CD4-positive, alpha-beta T cell (primary cell): Measurements from ENCODE around the gene BRPF3. TPM values are rescaled to one million over a fixed set of nuclear protein-coding genes. Genes with fewer than 3 reads are reported as not detected.

Experiments
- ATAC-seq: fragments of 200-7000 bp; cut with Tn5 transposase; one replicate; pipeline ENCODE4 v1.10.0; 2022; ENCODE audit warnings: mild to moderate bottlenecking; ENCODE audit not compliant: poor library complexity
- CTCF ChIA-PET: fragments of 350-600 bp; sonication (Branson Sonifier 250); formaldehyde crosslinking; loops from one replicate; lab custom pipeline; 2021; ENCODE audit warnings: antibody characterized with exemption, inconsistent platforms; lab: Charles Lee
- POLR2A ChIA-PET: fragments of 350-600 bp; sonication (Branson Sonifier 250); formaldehyde crosslinking; loops from one replicate; lab custom pipeline; 2021; ENCODE audit warnings: antibody characterized with exemption, inconsistent platforms; lab: Charles Lee
- DNase-seq, 14 experiments: peaks; one replicate each; pipeline ENCODE4 v3.0.0-alpha.2; 2013 to 2020; ENCODE audit warnings: mixed read lengths in 2 of 14
- H3K27ac ChIP-seq, 2 donors: one replicate each; pipeline versions ENCODE4 v1.5.1 to v1.7.0; 2013; ENCODE audit warnings: low read length in 2 of 2, low read depth in 1 of 2, mild to moderate bottlenecking in 1 of 2
- H3K27me3 ChIP-seq, 2 experiments: 1 replicate in 1 of 2; 2 replicates in 1 of 2; pipeline versions ENCODE4 v1.6.1 to v1.7.0; 2013; ENCODE audit warnings: low read length in 2 of 2, control low read depth in 1 of 2, mild to moderate bottlenecking in 1 of 2, moderate library complexity in 1 of 2; ENCODE audit not compliant: insufficient read depth in 2 of 2, control insufficient read depth in 1 of 2
- H3K36me3 ChIP-seq: one replicate; pipeline ENCODE4 v1.6.1; 2013; ENCODE audit warnings: low read length, control low read depth; ENCODE audit not compliant: insufficient read depth
- H3K4me1 ChIP-seq: one replicate; pipeline ENCODE4 v1.6.1; 2013; ENCODE audit warnings: low read length, control low read depth; ENCODE audit not compliant: insufficient read depth
- H3K4me3 ChIP-seq: one replicate; pipeline ENCODE4 v1.5.1; 2013; ENCODE audit warnings: mild to moderate bottlenecking, low read length, moderate library complexity
- H3K9me3 ChIP-seq, 2 experiments: 1 replicate in 1 of 2; 2 replicates in 1 of 2; pipeline versions ENCODE4 v1.6.1 to v1.7.0; 2013; ENCODE audit warnings: low read length in 2 of 2, mild to moderate bottlenecking in 2 of 2, control low read depth in 1 of 2, moderate library complexity in 1 of 2; ENCODE audit not compliant: control insufficient read depth in 1 of 2, insufficient read depth in 1 of 2
- H3K27ac Mint-ChIP-seq: one replicate; pipeline ENCODE4 v1.8.0; 2020; ENCODE audit warnings: mixed read lengths
- H3K27me3 Mint-ChIP-seq: one replicate; pipeline ENCODE4 v1.8.0; 2021; ENCODE audit warnings: mixed read lengths
- H3K36me3 Mint-ChIP-seq: one replicate; pipeline ENCODE4 v1.8.0; 2021; ENCODE audit warnings: low read depth, mixed read lengths
- H3K4me1 Mint-ChIP-seq: one replicate; pipeline ENCODE4 v1.8.0; 2021; ENCODE audit warnings: low read depth, mixed read lengths
- H3K4me3 Mint-ChIP-seq: one replicate; pipeline ENCODE4 v1.8.0; 2020; ENCODE audit warnings: mild to moderate bottlenecking, mixed read lengths
- H3K9me3 Mint-ChIP-seq: one replicate; pipeline ENCODE4 v1.8.0; 2020; ENCODE audit warnings: mixed read lengths
- intact Hi-C, 2 experiments: fragments of 100-400 bp; cut with DNase I in 1 of 2; cut with micrococcal nuclease in 1 of 2; formaldehyde crosslinking; loops; one replicate each; pipeline versions ENCODE4 v1.15.1 to v1.9.0; 2023 to 2025; cut with DNase I, micrococcal nuclease
- total RNA-seq, 174 experiments: library from RNA in 2 of 174; stranded (reverse) in 2 of 174; gene quantifications; one replicate each; pipeline ENCODE4 v1.2.3 and lab custom pipeline; 2021 to 2026
- TF ChIP-seq, protein P1 (sequence below): fragments of 200-600 bp; IDR thresholded peaks from one replicate; pipeline ENCODE4 v1.8.0; 2022; ENCODE audit warnings: antibody characterized with exemption, mild to moderate bottlenecking

The BRPF3 gene
- total RNA-seq, 2 experiments from 2014 or later: 39.0 to 41.6 TPM

DNA sequence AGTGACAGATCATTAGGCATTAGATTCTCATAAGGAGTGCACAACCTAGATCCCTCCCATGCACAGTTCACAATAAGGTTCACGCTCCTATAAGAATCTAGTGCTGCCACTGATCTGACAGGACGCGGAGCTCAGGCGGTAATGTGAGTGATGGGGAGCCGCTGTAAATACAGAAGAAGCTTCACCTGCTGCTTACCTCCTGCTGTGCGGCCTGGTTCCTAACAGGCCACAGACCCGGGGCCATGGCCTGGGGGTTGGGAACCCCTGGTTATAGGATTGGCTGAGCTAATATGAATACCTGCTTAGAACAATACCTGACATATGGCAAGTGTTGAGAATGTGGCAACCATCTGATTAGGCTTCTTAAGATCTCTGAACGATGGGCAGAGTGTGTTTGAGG lies 75.7 kb downstream of the BRPF3 start:
- POLR2A ChIA-PET: no interaction called here
- TF ChIP-seq, protein P1, sequence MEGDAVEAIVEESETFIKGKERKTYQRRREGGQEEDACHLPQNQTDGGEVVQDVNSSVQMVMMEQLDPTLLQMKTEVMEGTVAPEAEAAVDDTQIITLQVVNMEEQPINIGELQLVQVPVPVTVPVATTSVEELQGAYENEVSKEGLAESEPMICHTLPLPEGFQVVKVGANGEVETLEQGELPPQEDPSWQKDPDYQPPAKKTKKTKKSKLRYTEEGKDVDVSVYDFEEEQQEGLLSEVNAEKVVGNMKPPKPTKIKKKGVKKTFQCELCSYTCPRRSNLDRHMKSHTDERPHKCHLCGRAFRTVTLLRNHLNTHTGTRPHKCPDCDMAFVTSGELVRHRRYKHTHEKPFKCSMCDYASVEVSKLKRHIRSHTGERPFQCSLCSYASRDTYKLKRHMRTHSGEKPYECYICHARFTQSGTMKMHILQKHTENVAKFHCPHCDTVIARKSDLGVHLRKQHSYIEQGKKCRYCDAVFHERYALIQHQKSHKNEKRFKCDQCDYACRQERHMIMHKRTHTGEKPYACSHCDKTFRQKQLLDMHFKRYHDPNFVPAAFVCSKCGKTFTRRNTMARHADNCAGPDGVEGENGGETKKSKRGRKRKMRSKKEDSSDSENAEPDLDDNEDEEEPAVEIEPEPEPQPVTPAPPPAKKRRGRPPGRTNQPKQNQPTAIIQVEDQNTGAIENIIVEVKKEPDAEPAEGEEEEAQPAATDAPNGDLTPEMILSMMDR: no peak
- no peak overlapping the region for H3K27ac ChIP-seq
- H3K4me3 ChIP-seq: no peak overlapping the region
- peaks cover 0 to 1% of the 10 kb centered on the region in 2 experiments for H3K9me3 ChIP-seq
- no peaks in the 10 kb centered on the region for H3K4me1 ChIP-seq
- DNase-seq (no peak), ATAC-seq (no peak)
- Mint-ChIP-seq H3K27ac (no peak overlapping the region), H3K4me1 (no peaks in the 10 kb centered on the region), H3K9me3 (no peaks in the 10 kb centered on the region), H3K36me3 (no peaks in the 10 kb centered on the region), H3K4me3 (no peak overlapping the region), H3K27me3 (peaks cover 27% of the 10 kb centered on the region)
- H3K36me3 ChIP-seq: no peaks in the 10 kb centered on the region
- peaks cover 0 to 5% of the 10 kb centered on the region in 2 experiments for H3K27me3 ChIP-seq
- CTCF ChIA-PET: interaction anchor here (1.3 kb wide), 1 partner anchor 30 kb away, joined by 3 read pairs; no protein-coding TSS in a partner anchor
- intact Hi-C loops: no loop called here

DNA sequence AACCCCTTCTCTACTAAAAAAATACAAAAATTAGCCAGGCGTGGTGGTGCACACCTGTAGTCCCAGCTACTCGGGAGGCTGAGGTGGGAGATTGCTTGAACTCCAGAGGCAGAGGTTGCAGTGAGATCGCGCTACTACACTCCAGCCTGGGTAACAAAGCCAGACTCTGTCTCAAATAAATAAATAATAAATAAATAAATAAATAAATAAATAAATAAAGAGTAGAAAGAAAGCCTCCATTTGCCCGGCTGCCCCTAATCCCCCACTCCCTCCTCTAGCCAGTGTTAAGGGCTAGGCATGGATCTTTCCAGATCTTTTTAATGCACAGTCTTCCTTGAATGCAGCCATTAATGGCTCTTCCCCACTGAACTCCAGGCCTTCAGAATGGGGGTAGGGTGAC lies 76.5 kb downstream of the BRPF3 start:
- no peak for ATAC-seq
- Histone ChIP-seq H3K27ac (no peak overlapping the region), H3K36me3 (no peaks in the 10 kb centered on the region), H3K4me1 (no peaks in the 10 kb centered on the region), H3K4me3 (no peak overlapping the region), H3K27me3 (peaks cover 0 to 5% of the 10 kb centered on the region in 2 experiments), H3K9me3 (no peaks in the 10 kb centered on the region)
- intact Hi-C loops: no loop called here
- Mint-ChIP-seq H3K4me1 (no peaks in the 10 kb centered on the region), H3K27me3 (peaks cover 28% of the 10 kb centered on the region), H3K36me3 (no peaks in the 10 kb centered on the region), H3K9me3 (no peaks in the 10 kb centered on the region), H3K27ac (no peak overlapping the region), H3K4me3 (no peak overlapping the region)
- no peak for DNase-seq
- TF ChIP-seq, protein P1: no peak
- ChIA-PET POLR2A (no interaction called here), CTCF (no interaction called here)

DNA sequence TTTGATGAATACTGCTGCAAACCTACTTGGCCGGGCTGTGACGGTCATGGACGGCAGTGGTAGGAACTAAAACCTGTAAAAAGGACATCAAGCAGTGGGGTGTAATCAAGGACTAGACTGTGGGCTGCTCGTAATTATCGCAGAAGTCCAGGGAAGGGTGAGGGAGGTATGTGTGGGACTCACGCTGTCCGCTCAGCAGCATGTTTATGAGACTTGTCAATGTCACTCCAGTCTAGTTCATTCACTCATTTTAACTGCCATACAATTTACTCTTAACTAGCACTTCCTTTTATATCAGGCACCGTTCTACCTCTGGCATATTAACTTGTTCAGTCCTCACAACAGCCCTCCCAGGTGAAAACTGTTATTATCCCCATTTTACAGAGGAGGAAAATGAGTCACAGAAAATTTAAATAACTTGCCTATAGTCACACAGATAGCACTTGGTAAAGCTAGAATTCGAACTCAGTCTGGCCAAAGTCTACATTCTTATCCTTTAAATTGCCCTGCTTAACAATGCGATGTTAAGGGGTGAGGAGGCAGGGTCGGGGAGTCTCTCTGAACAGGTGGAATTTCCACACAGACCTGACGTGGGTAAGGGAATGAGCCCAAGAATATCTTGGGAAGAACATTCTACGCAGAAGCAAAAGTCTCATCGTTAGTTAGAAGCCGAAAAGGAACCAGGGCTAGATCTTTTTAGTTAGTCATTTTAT lies 77.4 kb downstream of the BRPF3 start:
- Mint-ChIP-seq H3K27ac (no peak overlapping the region), H3K4me3 (no peak overlapping the region), H3K36me3 (no peaks in the 10 kb centered on the region), H3K27me3 (peaks cover 32% of the 10 kb centered on the region), H3K9me3 (no peaks in the 10 kb centered on the region), H3K4me1 (no peaks in the 10 kb centered on the region)
- no peaks in the 10 kb centered on the region for H3K4me1 ChIP-seq
- H3K4me3 ChIP-seq: no peak overlapping the region
- intact Hi-C loops: no loop called here
- peaks cover 0 to 5% of the 10 kb centered on the region in 2 experiments for H3K27me3 ChIP-seq
- DNase-seq (no peak), ATAC-seq (no peak)
- no peak overlapping the region for H3K27ac ChIP-seq
- TF ChIP-seq, protein P1: no peak
- POLR2A ChIA-PET: no interaction called here
- no peaks in the 10 kb centered on the region for H3K9me3 ChIP-seq
- CTCF ChIA-PET: no interaction called here
- no peaks in the 10 kb centered on the region for H3K36me3 ChIP-seq
